Calu3 (cell line): ENCODE measurements around the gene ANKS1B. TPM values are rescaled to one million over a fixed set of nuclear protein-coding genes. Genes with fewer than 3 reads are reported as not detected.

Experiments
- BruUV-seq: library from RNA; stranded (reverse); fragments of 400-500 nt; replicated peaks from 2 replicates; lab custom pipeline; 2021; lab: Mats Ljungman, UMichigan
- CTCF ChIA-PET: fragments of 300-600 bp; sonication (Branson Sonifier 250); formaldehyde crosslinking; loops from one replicate; lab custom pipeline; 2022; ENCODE audit warnings: antibody characterized with exemption; lab: Charles Lee
- DNase-seq: peaks from one replicate; pipeline ENCODE4 v3.0.0; 2022
- H3K27ac Mint-ChIP-seq: one replicate; pipeline ENCODE4 v1.8.0; 2022; ENCODE audit warnings: mixed read lengths; ENCODE audit not compliant: unreplicated experiment
- H3K27me3 Mint-ChIP-seq: one replicate; pipeline ENCODE4 v1.8.0; 2022; ENCODE audit warnings: mixed read lengths; ENCODE audit not compliant: unreplicated experiment
- H3K36me3 Mint-ChIP-seq: one replicate; pipeline ENCODE4 v1.8.0; 2022; ENCODE audit warnings: mild to moderate bottlenecking, moderate library complexity, mixed read lengths; ENCODE audit not compliant: insufficient read depth, unreplicated experiment
- H3K4me1 Mint-ChIP-seq: one replicate; pipeline ENCODE4 v1.8.0; 2022; ENCODE audit warnings: mild to moderate bottlenecking, low read depth, mixed read lengths; ENCODE audit not compliant: unreplicated experiment
- H3K4me3 Mint-ChIP-seq: one replicate; pipeline ENCODE4 v1.8.0; 2022; ENCODE audit warnings: mild to moderate bottlenecking, low read depth, moderate library complexity, mixed read lengths; ENCODE audit not compliant: unreplicated experiment
- H3K9me3 Mint-ChIP-seq: one replicate; pipeline ENCODE4 v1.8.0; 2022; ENCODE audit warnings: low read depth, mixed read lengths; ENCODE audit not compliant: unreplicated experiment
- CTCF ChIP-seq: fragments of 200-600 bp; IDR thresholded peaks from one replicate; pipeline ENCODE4 v1.8.0; 2022; ENCODE audit warnings: antibody characterized with exemption; ENCODE audit not compliant: unreplicated experiment
- intact Hi-C: fragments of 100-400 bp; cut with micrococcal nuclease; formaldehyde crosslinking; loops from one replicate; pipeline ENCODE4 v1.10.0; 2022; ENCODE audit not compliant: unreplicated experiment
- total RNA-seq: library from RNA; stranded (reverse); gene quantifications from 2 replicates; pipeline ENCODE4 v1.2.3, GENCODE V29; 2022

The ANKS1B gene
- total RNA-seq, 1 experiment from 2014 or later: 1.7 TPM

GRCh38 chr12:98771811-98772752 lies 1212.7 kb downstream of the ANKS1B start:
- no peaks in the 10 kb centered on the region for H3K36me3 Mint-ChIP-seq

DNA sequence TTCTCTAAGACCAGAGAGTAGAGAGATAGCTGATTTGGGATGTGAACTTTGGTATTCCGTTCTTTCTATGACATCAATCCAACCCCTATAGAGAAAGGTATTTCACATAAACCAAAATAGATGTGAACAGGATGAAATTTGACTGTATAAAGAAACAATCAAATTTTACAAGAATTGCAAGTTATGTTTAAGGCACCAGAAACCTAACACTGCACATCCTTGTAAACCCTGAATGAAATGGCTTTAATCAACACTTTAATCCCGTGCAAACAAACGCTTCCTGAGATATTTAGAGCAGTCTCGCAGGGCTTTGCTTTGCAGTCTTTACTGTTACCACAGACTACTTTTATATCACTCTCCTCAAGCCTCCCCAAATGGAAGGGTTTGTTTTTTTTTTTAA lies 1214.5 kb downstream of the ANKS1B start:
- no peaks in the 10 kb centered on the region for H3K27me3 Mint-ChIP-seq
- no peak for DNase-seq
- H3K9me3 Mint-ChIP-seq: no peaks in the 10 kb centered on the region
- intact Hi-C loops: no loop called here
- BruUV-seq: no TSS peak
- CTCF ChIA-PET: interaction anchor here (1.5 kb wide), 1 partner anchor 29 kb away, joined by 3 read pairs; no protein-coding TSS in a partner anchor
- no peak overlapping the region for H3K4me3 Mint-ChIP-seq
- H3K4me1 Mint-ChIP-seq: no peaks in the 10 kb centered on the region
- H3K36me3 Mint-ChIP-seq: no peaks in the 10 kb centered on the region
- H3K27ac Mint-ChIP-seq: no peak overlapping the region
- TF ChIP-seq CTCF: no peak

More at GRCh38 chr12:98771811-98772752, 1212.7 kb downstream of the ANKS1B start:
- CTCF ChIA-PET: no interaction called here
- no peak for TF ChIP-seq CTCF
- DNase-seq: no peak
- Mint-ChIP-seq H3K27ac (no peak overlapping the region), H3K9me3 (no peaks in the 10 kb centered on the region), H3K4me1 (no peaks in the 10 kb centered on the region), H3K27me3 (no peaks in the 10 kb centered on the region), H3K4me3 (no peak overlapping the region)
- BruUV-seq: no TSS peak
- intact Hi-C loops: no loop called here

DNA sequence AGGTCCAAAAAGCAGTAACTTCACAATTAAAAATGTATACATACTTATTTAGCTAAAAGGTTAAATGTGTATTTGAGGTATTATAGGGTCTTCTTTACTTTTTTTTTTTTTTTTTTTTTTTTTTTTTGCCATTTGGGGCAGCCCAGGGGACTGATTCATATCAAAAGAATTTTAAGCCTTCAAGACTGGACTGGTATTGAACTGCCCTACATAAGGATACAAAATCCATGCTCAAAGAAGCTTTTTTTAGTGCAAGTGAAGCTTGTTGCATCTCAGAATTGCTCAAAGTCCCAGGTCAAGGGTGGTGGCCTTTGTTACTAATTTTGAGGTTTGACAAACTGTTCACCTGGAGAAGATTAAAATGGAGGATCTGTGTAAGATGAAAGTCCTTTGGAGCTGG lies 1215.7 kb downstream of the ANKS1B start:
- no peaks in the 10 kb centered on the region for H3K4me1 Mint-ChIP-seq

DNA sequence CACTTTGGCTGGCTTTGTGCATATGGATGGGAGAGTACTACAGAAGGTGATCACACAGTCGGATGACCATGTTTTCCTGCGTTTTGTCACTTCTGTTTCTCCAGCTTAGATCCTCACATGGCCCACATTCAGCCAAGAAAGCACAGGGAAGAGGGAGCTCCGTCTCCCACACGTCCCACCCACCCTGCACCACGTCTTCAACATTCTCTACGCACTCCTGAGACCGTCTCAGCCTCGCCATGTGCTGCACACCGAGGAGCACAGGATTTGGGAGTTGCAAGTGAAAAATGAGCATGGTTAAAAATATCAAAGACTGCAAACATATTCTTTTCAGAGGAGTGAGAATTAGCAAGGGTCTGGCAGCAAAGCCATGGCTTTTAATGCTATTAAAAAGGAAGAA lies 1217.5 kb downstream of the ANKS1B start:
- no TSS peak for BruUV-seq
- Mint-ChIP-seq H3K36me3 (no peaks in the 10 kb centered on the region), H3K4me1 (no peaks in the 10 kb centered on the region), H3K27me3 (peaks cover 9% of the 10 kb centered on the region), H3K27ac (no peak overlapping the region), H3K4me3 (no peak overlapping the region), H3K9me3 (no peaks in the 10 kb centered on the region)
- no peak for DNase-seq
- TF ChIP-seq CTCF: no peak
- intact Hi-C loops: no loop called here
- CTCF ChIA-PET: no interaction called here

More for the DNA sequence above, 1215.7 kb downstream of the ANKS1B start:
- Mint-ChIP-seq H3K27ac (no peak overlapping the region), H3K9me3 (no peaks in the 10 kb centered on the region), H3K36me3 (no peaks in the 10 kb centered on the region), H3K27me3 (no peaks in the 10 kb centered on the region), H3K4me3 (no peak overlapping the region)
- no peak for TF ChIP-seq CTCF
- no peak for DNase-seq
- intact Hi-C loops: no loop called here
- BruUV-seq: no TSS peak
- CTCF ChIA-PET: interaction anchor here (0.6 to 1.5 kb wide), 4 partner anchors 15 to 1238 kb away, joined by 3 to 4 read pairs (median 3); no protein-coding TSS in a partner anchor
